Measurements from ENCODE around the gene NTN1.

Gene NTN1

GRCh38 chr17:9116861-9117568 lies 95.7 kb downstream of the NTN1 start:
- CTCF ChIA-PET = interaction anchor here (1.3 kb wide), 1 partner anchor 150 kb away, joined by 3 read pairs; no protein-coding TSS in a partner anchor
- WGBS (ENCODE audit: insufficient coverage) = 92% methylated on average over 19 of the region's 19 CpGs
- DNase-seq = no peak
- Histone ChIP-seq H3K9me3 (ENCODE audit: control extremely low read depth in 1 of 5, control insufficient read depth in 4 of 5, insufficient read depth in 2 of 5, low read depth in 1 of 5, low read length in 4 of 5) (peaks cover 0 to 4% (median 0%) of the 10 kb centered on the region in 5 experiments), H3K36me3 (ENCODE audit: control insufficient read depth in 4 of 4, insufficient read depth in 4 of 4, low read length in 3 of 4) (no peaks in the 10 kb centered on the region), H3K27ac (ENCODE audit: insufficient read depth in 1 of 2, low read depth in 1 of 2, low read length in 2 of 2, poor library complexity in 1 of 2, severe bottlenecking in 2 of 2) (no peak overlapping the region), H3K4me1 (ENCODE audit: control extremely low read depth in 1 of 4, control insufficient read depth in 4 of 4, insufficient read depth in 4 of 4, low read length in 3 of 4) (peaks cover 0 to 27% (median 12%) of the 10 kb centered on the region in 4 experiments), H3K4me3 (ENCODE audit: control insufficient read depth in 1 of 7, extremely low read depth in 1 of 7, insufficient read depth in 4 of 7, low read depth in 2 of 7, low read length in 6 of 7) (no peak overlapping the region), H3K27me3 (replicated peaks in 2 of 5; ENCODE audit: control insufficient read depth in 4 of 5, insufficient read depth in 5 of 5, low read length in 4 of 5) (no peaks in the 10 kb centered on the region)
- POLR2A ChIA-PET = no interaction called here

GRCh38 chr17:9120471-9120870 lies 99.2 kb downstream of the NTN1 start:
- ChIA-PET CTCF (no interaction called here), POLR2A (no interaction called here)
- Histone ChIP-seq H3K4me1 (ENCODE audit: control extremely low read depth in 1 of 4, control insufficient read depth in 4 of 4, insufficient read depth in 4 of 4, low read length in 3 of 4) (peaks cover 0 to 20% (median 5%) of the 10 kb centered on the region in 4 experiments), H3K36me3 (ENCODE audit: control insufficient read depth in 4 of 4, insufficient read depth in 4 of 4, low read length in 3 of 4) (no peaks in the 10 kb centered on the region), H3K4me3 (ENCODE audit: control insufficient read depth in 1 of 7, extremely low read depth in 1 of 7, insufficient read depth in 4 of 7, low read depth in 2 of 7, low read length in 6 of 7) (no peak overlapping the region), H3K27me3 (replicated peaks in 2 of 5; ENCODE audit: control insufficient read depth in 4 of 5, insufficient read depth in 5 of 5, low read length in 4 of 5) (no peaks in the 10 kb centered on the region), H3K9me3 (ENCODE audit: control extremely low read depth in 1 of 5, control insufficient read depth in 4 of 5, insufficient read depth in 2 of 5, low read depth in 1 of 5, low read length in 4 of 5) (peaks cover 0 to 4% (median 0%) of the 10 kb centered on the region in 5 experiments), H3K27ac (ENCODE audit: insufficient read depth in 1 of 2, low read depth in 1 of 2, low read length in 2 of 2, poor library complexity in 1 of 2, severe bottlenecking in 2 of 2) (no peak overlapping the region)
- 55% methylated on average over 5 of the region's 5 CpGs for WGBS (ENCODE audit: insufficient coverage)
- DNase-seq = peak; percentile 14 to 36 (median 16)

GRCh38 chr17:9121186-9121820 lies 100.0 kb downstream of the NTN1 start:
- 99% methylated on average over 12 of the region's 15 CpGs for WGBS (ENCODE audit: insufficient coverage)
- no peaks in the 10 kb centered on the region for H3K36me3 ChIP-seq (ENCODE audit: control insufficient read depth in 4 of 4, insufficient read depth in 4 of 4, low read length in 3 of 4)
- H3K27ac ChIP-seq (ENCODE audit: insufficient read depth in 1 of 2, low read depth in 1 of 2, low read length in 2 of 2, poor library complexity in 1 of 2, severe bottlenecking in 2 of 2) = no peak overlapping the region
- H3K9me3 ChIP-seq (ENCODE audit: control extremely low read depth in 1 of 5, control insufficient read depth in 4 of 5, insufficient read depth in 2 of 5, low read depth in 1 of 5, low read length in 4 of 5) = peaks cover 0 to 4% (median 0%) of the 10 kb centered on the region in 5 experiments
- POLR2A ChIA-PET = no interaction called here
- H3K4me3 ChIP-seq (ENCODE audit: control insufficient read depth in 1 of 7, extremely low read depth in 1 of 7, insufficient read depth in 4 of 7, low read depth in 2 of 7, low read length in 6 of 7) = no peak overlapping the region
- DNase-seq = no peak
- peaks cover 0 to 11% (median 0%) of the 10 kb centered on the region in 4 experiments for H3K4me1 ChIP-seq (ENCODE audit: control extremely low read depth in 1 of 4, control insufficient read depth in 4 of 4, insufficient read depth in 4 of 4, low read length in 3 of 4)
- no peaks in the 10 kb centered on the region for H3K27me3 ChIP-seq (replicated peaks in 2 of 5; ENCODE audit: control insufficient read depth in 4 of 5, insufficient read depth in 5 of 5, low read length in 4 of 5)
- CTCF ChIA-PET = interaction anchor here (1.1 kb wide), 1 partner anchor 314 kb away, joined by 3 read pairs; no protein-coding TSS in a partner anchor

- Histone ChIP-seq H3K36me3 (ENCODE audit: control insufficient read depth in 4 of 4, insufficient read depth in 4 of 4, low read length in 3 of 4) (no peaks in the 10 kb centered on the region), H3K4me3 (ENCODE audit: control insufficient read depth in 1 of 7, extremely low read depth in 1 of 7, insufficient read depth in 4 of 7, low read depth in 2 of 7, low read length in 6 of 7) (no peak overlapping the region), H3K27me3 (replicated peaks in 2 of 5; ENCODE audit: control insufficient read depth in 4 of 5, insufficient read depth in 5 of 5, low read length in 4 of 5) (no peaks in the 10 kb centered on the region), H3K4me1 (ENCODE audit: control extremely low read depth in 1 of 4, control insufficient read depth in 4 of 4, insufficient read depth in 4 of 4, low read length in 3 of 4) (peaks cover 0 to 6% (median 0%) of the 10 kb centered on the region in 4 experiments), H3K27ac (ENCODE audit: insufficient read depth in 1 of 2, low read depth in 1 of 2, low read length in 2 of 2, poor library complexity in 1 of 2, severe bottlenecking in 2 of 2) (no peak overlapping the region), H3K9me3 (ENCODE audit: control extremely low read depth in 1 of 5, control insufficient read depth in 4 of 5, insufficient read depth in 2 of 5, low read depth in 1 of 5, low read length in 4 of 5) (peaks cover 0 to 2% (median 0%) of the 10 kb centered on the region in 5 experiments)
- ChIA-PET CTCF (no interaction called here), POLR2A (no interaction called here)
- DNase-seq = no peak
- 90% methylated on average over 9 of the region's 17 CpGs for WGBS (ENCODE audit: insufficient coverage)
These were observed 102.6 kb downstream of the NTN1 start for GRCh38 chr17:9123594-9124553.

- H3K27me3 ChIP-seq (replicated peaks in 2 of 5; ENCODE audit: control insufficient read depth in 4 of 5, insufficient read depth in 5 of 5, low read length in 4 of 5) = no peaks in the 10 kb centered on the region
- H3K36me3 ChIP-seq (ENCODE audit: control insufficient read depth in 4 of 4, insufficient read depth in 4 of 4, low read length in 3 of 4) = no peaks in the 10 kb centered on the region
- 98% methylated on average over 8 of the region's 10 CpGs for WGBS (ENCODE audit: insufficient coverage)
- CTCF ChIA-PET = no interaction called here
- DNase-seq = no peak
- H3K27ac ChIP-seq (ENCODE audit: insufficient read depth in 1 of 2, low read depth in 1 of 2, low read length in 2 of 2, poor library complexity in 1 of 2, severe bottlenecking in 2 of 2) = no peak overlapping the region
- no peak overlapping the region for H3K4me3 ChIP-seq (ENCODE audit: control insufficient read depth in 1 of 7, extremely low read depth in 1 of 7, insufficient read depth in 4 of 7, low read depth in 2 of 7, low read length in 6 of 7)
- POLR2A ChIA-PET = no interaction called here
- peaks cover 0 to 6% (median 0%) of the 10 kb centered on the region in 4 experiments for H3K4me1 ChIP-seq (ENCODE audit: control extremely low read depth in 1 of 4, control insufficient read depth in 4 of 4, insufficient read depth in 4 of 4, low read length in 3 of 4)
- H3K9me3 ChIP-seq (ENCODE audit: control extremely low read depth in 1 of 5, control insufficient read depth in 4 of 5, insufficient read depth in 2 of 5, low read depth in 1 of 5, low read length in 4 of 5) = no peaks in the 10 kb centered on the region
These were observed 103.2 kb downstream of the NTN1 start for GRCh38 chr17:9124554-9124935.

GRCh38 chr17:9125722-9126121 lies 104.4 kb downstream of the NTN1 start:
- no peak overlapping the region for H3K4me3 ChIP-seq (ENCODE audit: control insufficient read depth in 1 of 7, extremely low read depth in 1 of 7, insufficient read depth in 4 of 7, low read depth in 2 of 7, low read length in 6 of 7)
- H3K4me1 ChIP-seq (ENCODE audit: control extremely low read depth in 1 of 4, control insufficient read depth in 4 of 4, insufficient read depth in 4 of 4, low read length in 3 of 4) = peaks cover 0 to 6% (median 0%) of the 10 kb centered on the region in 4 experiments
- H3K36me3 ChIP-seq (ENCODE audit: control insufficient read depth in 4 of 4, insufficient read depth in 4 of 4, low read length in 3 of 4) = no peaks in the 10 kb centered on the region
- no peak overlapping the region for H3K27ac ChIP-seq (ENCODE audit: insufficient read depth in 1 of 2, low read depth in 1 of 2, low read length in 2 of 2, poor library complexity in 1 of 2, severe bottlenecking in 2 of 2)
- no peak for DNase-seq
- no peaks in the 10 kb centered on the region for H3K9me3 ChIP-seq (ENCODE audit: control extremely low read depth in 1 of 5, control insufficient read depth in 4 of 5, insufficient read depth in 2 of 5, low read depth in 1 of 5, low read length in 4 of 5)
- ChIA-PET POLR2A (no interaction called here), CTCF (no interaction called here)
- H3K27me3 ChIP-seq (replicated peaks in 2 of 5; ENCODE audit: control insufficient read depth in 4 of 5, insufficient read depth in 5 of 5, low read length in 4 of 5) = no peaks in the 10 kb centered on the region
- 89% methylated on average over 4 of the region's 8 CpGs for WGBS (ENCODE audit: insufficient coverage)

All from common myeloid progenitor, CD34-positive (primary cell).